MCF 10A (cell line): ENCODE results near the gene PDCD1. TPM values are rescaled to one million over a fixed set of nuclear protein-coding genes. Genes with fewer than 3 reads are reported as not detected.

Experiments used
- BruUV-seq: library from RNA; stranded (reverse); fragments of 400-500 nt; replicated peaks from 2 replicates; lab custom pipeline; 2021; lab: Mats Ljungman, UMichigan
- CTCF ChIA-PET: fragments of 300-600 bp; sonication (Branson Sonifier 250); formaldehyde crosslinking; extraction: SDS; loops from one replicate; lab custom pipeline; 2021; ENCODE audit warnings: antibody characterized with exemption, inconsistent platforms; lab: Yijun Ruan, JAX
- POLR2A ChIA-PET: fragments of 300-600, 350-650 bp; sonication (Branson Sonifier 250); formaldehyde crosslinking; extraction: SDS; loops from one replicate; lab custom pipeline; 2020; ENCODE audit warnings: antibody characterized with exemption, inconsistent platforms; lab: Yijun Ruan, JAX
- DNase-seq: peaks from one replicate; pipeline ENCODE4 v3.0.0-alpha.2; 2018; ENCODE audit not compliant: unreplicated experiment
- H3K27ac Mint-ChIP-seq: one replicate; pipeline ENCODE4 v1.8.0; 2022; ENCODE audit warnings: mild to moderate bottlenecking, low read depth, mixed read lengths; ENCODE audit not compliant: unreplicated experiment
- H3K27me3 Mint-ChIP-seq: one replicate; pipeline ENCODE4 v1.8.0; 2022; ENCODE audit warnings: mixed read lengths; ENCODE audit not compliant: insufficient read depth, unreplicated experiment
- H3K36me3 Mint-ChIP-seq: one replicate; pipeline ENCODE4 v1.8.0; 2022; ENCODE audit warnings: mild to moderate bottlenecking, moderate library complexity, mixed read lengths; ENCODE audit not compliant: insufficient read depth, unreplicated experiment
- H3K4me1 Mint-ChIP-seq: one replicate; pipeline ENCODE4 v1.8.0; 2022; ENCODE audit warnings: mixed read lengths; ENCODE audit not compliant: insufficient read depth, unreplicated experiment
- H3K4me3 Mint-ChIP-seq: one replicate; pipeline ENCODE4 v1.8.0; 2022; ENCODE audit warnings: mild to moderate bottlenecking, moderate library complexity, mixed read lengths; ENCODE audit not compliant: unreplicated experiment
- H3K9me3 Mint-ChIP-seq: one replicate; pipeline ENCODE4 v1.8.0; 2022; ENCODE audit warnings: mixed read lengths; ENCODE audit not compliant: unreplicated experiment
- CTCF ChIP-seq: fragments of 200-600 bp; IDR thresholded peaks from one replicate; pipeline ENCODE4 v1.8.0; 2022; ENCODE audit warnings: antibody characterized with exemption, mild to moderate bottlenecking; ENCODE audit not compliant: unreplicated experiment
- intact Hi-C: fragments of 100-400 bp; cut with micrococcal nuclease; formaldehyde crosslinking; loops from 2 replicates; pipeline ENCODE4 v1.14.1; 2022
- total RNA-seq: library from RNA; stranded (reverse); gene quantifications from 2 replicates; pipeline ENCODE4 v1.2.3, GENCODE V29; 2022

PDCD1 gene
- total RNA-seq, 1 experiment from 2014 or later = not detected

GRCh38 chr2:241865957-241866789 is 7.5 kb upstream of the PDCD1 start:
- ChIA-PET CTCF (interaction anchor here (0.9 kb wide), 1 partner anchor 165 kb away, joined by 4 read pairs; the partner anchor contains the start of gene ING5), POLR2A (no interaction called here)
- no peaks in the 10 kb centered on the region for H3K36me3 Mint-ChIP-seq
- BruUV-seq = no TSS peak
- no peak for TF ChIP-seq CTCF
- H3K27ac Mint-ChIP-seq = no peak overlapping the region
- H3K4me1 Mint-ChIP-seq = peaks cover 18% of the 10 kb centered on the region
- H3K4me3 Mint-ChIP-seq = no peak overlapping the region
- peaks cover 56% of the 10 kb centered on the region for H3K27me3 Mint-ChIP-seq
- intact Hi-C loops = no loop called here
- DNase-seq = no peak
- peaks cover 18% of the 10 kb centered on the region for H3K9me3 Mint-ChIP-seq

GRCh38 chr2:241865416-241865956 is 6.8 kb upstream of the PDCD1 start:
- peaks cover 18% of the 10 kb centered on the region for H3K4me1 Mint-ChIP-seq
- no peak for DNase-seq
- intact Hi-C loops = no loop called here
- peaks cover 61% of the 10 kb centered on the region for H3K27me3 Mint-ChIP-seq
- no peaks in the 10 kb centered on the region for H3K36me3 Mint-ChIP-seq
- ChIA-PET POLR2A (no interaction called here), CTCF (no interaction called here)
- no TSS peak for BruUV-seq
- H3K4me3 Mint-ChIP-seq = no peak overlapping the region
- no peak for TF ChIP-seq CTCF
- H3K9me3 Mint-ChIP-seq = peaks cover 18% of the 10 kb centered on the region
- no peak overlapping the region for H3K27ac Mint-ChIP-seq

GRCh38 chr2:241864850-241865213 is 6.1 kb upstream of the PDCD1 start:
- Mint-ChIP-seq H3K27ac (no peak overlapping the region), H3K27me3 (peaks cover 61% of the 10 kb centered on the region), H3K4me3 (no peak overlapping the region), H3K9me3 (peaks cover 18% of the 10 kb centered on the region), H3K4me1 (peaks cover 18% of the 10 kb centered on the region), H3K36me3 (no peaks in the 10 kb centered on the region)
- intact Hi-C loops = no loop called here
- BruUV-seq = no TSS peak
- no peak for DNase-seq
- POLR2A ChIA-PET = no interaction called here
- CTCF ChIA-PET = no interaction called here
- TF ChIP-seq CTCF = no peak

GRCh38 chr2:241864168-241864849 is 5.6 kb upstream of the PDCD1 start:
- intact Hi-C loops = no loop called here
- no TSS peak for BruUV-seq
- POLR2A ChIA-PET = no interaction called here

More at GRCh38 chr2:241864168-241864849, 5.6 kb upstream of the PDCD1 start:
- peaks cover 18% of the 10 kb centered on the region for H3K4me1 Mint-ChIP-seq
- no peak for TF ChIP-seq CTCF
- no peak overlapping the region for H3K4me3 Mint-ChIP-seq
- no peaks in the 10 kb centered on the region for H3K36me3 Mint-ChIP-seq
- H3K27me3 Mint-ChIP-seq = peaks cover 61% of the 10 kb centered on the region
- H3K9me3 Mint-ChIP-seq = peaks cover 18% of the 10 kb centered on the region
- no peak overlapping the region for H3K27ac Mint-ChIP-seq
- CTCF ChIA-PET = no interaction called here
- no peak for DNase-seq
